ENCODE results near the gene AGPAT2.

Gene AGPAT2

GRCh38 chr9:136688274-136689107, 1.2 kb upstream of the AGPAT2 start:
- Mint-ChIP-seq H3K9me3 (no peaks in the 10 kb centered on the region), H3K27me3 (no peaks in the 10 kb centered on the region), H3K4me1 (peaks cover 28% of the 10 kb centered on the region), H3K4me3 (peak overlapping the region; percentile 35 to 54), H3K27ac (no peak overlapping the region)
- ATAC-seq = no peak
- no peak for DNase-seq

GRCh38 chr9:136687721-136688223, 515 bp upstream of the AGPAT2 start:
- no peak for DNase-seq
- Mint-ChIP-seq H3K9me3 (no peaks in the 10 kb centered on the region), H3K27ac (no peak overlapping the region), H3K4me1 (peaks cover 24% of the 10 kb centered on the region), H3K27me3 (no peaks in the 10 kb centered on the region), H3K4me3 (peak overlapping the region; percentile 35 to 54)
- ATAC-seq = no peak

GRCh38 chr9:136686534-136686793, 793 bp downstream of the AGPAT2 start:
- peaks cover 24% of the 10 kb centered on the region for H3K4me1 Mint-ChIP-seq
- no peaks in the 10 kb centered on the region for H3K9me3 Mint-ChIP-seq
- ATAC-seq (no peak), DNase-seq (no peak)
- H3K27ac Mint-ChIP-seq = no peak overlapping the region
- H3K4me3 Mint-ChIP-seq = peak overlapping the region; percentile 76 to 84
- H3K27me3 Mint-ChIP-seq = no peaks in the 10 kb centered on the region

GRCh38 chr9:136685790-136686533, 1.3 kb downstream of the AGPAT2 start:
- Mint-ChIP-seq H3K9me3 (no peaks in the 10 kb centered on the region), H3K4me1 (peaks cover 24% of the 10 kb centered on the region), H3K4me3 (peak overlapping the region; percentile 76 to 84), H3K27ac (peak overlapping the region in 1 of 2 donors; percentile 26), H3K27me3 (no peaks in the 10 kb centered on the region)
- no peak for DNase-seq
- no peak for ATAC-seq

- ATAC-seq (no peak), DNase-seq (no peak)
- Mint-ChIP-seq H3K9me3 (no peaks in the 10 kb centered on the region), H3K4me1 (peaks cover 24% of the 10 kb centered on the region), H3K27me3 (no peaks in the 10 kb centered on the region), H3K27ac (no peak overlapping the region), H3K4me3 (no peak overlapping the region)
These were observed 2.0 kb downstream of the AGPAT2 start for GRCh38 chr9:136685216-136685615.

GRCh38 chr9:136684799-136685198, 2.5 kb downstream of the AGPAT2 start:
- no peaks in the 10 kb centered on the region for H3K27me3 Mint-ChIP-seq
- H3K4me1 Mint-ChIP-seq = peaks cover 24% of the 10 kb centered on the region
- no peak overlapping the region for H3K27ac Mint-ChIP-seq
- no peak for ATAC-seq
- H3K4me3 Mint-ChIP-seq = no peak overlapping the region
- H3K9me3 Mint-ChIP-seq = no peaks in the 10 kb centered on the region
- DNase-seq = no peak

- Mint-ChIP-seq H3K27ac (no peak overlapping the region), H3K27me3 (no peaks in the 10 kb centered on the region), H3K9me3 (no peaks in the 10 kb centered on the region), H3K4me1 (peaks cover 24% of the 10 kb centered on the region), H3K4me3 (no peak overlapping the region)
- DNase-seq (no peak), ATAC-seq (no peak)
These were observed 2.9 kb downstream of the AGPAT2 start for GRCh38 chr9:136684339-136684738.

GRCh38 chr9:136683755-136684154, 3.5 kb downstream of the AGPAT2 start:
- no peak for DNase-seq
- ATAC-seq = no peak
- Mint-ChIP-seq H3K27ac (no peak overlapping the region), H3K27me3 (no peaks in the 10 kb centered on the region), H3K4me1 (peaks cover 21% of the 10 kb centered on the region), H3K9me3 (no peaks in the 10 kb centered on the region), H3K4me3 (no peak overlapping the region)

GRCh38 chr9:136683173-136683745, 4.0 kb downstream of the AGPAT2 start:
- ATAC-seq = no peak
- Mint-ChIP-seq H3K4me3 (no peak overlapping the region), H3K27me3 (no peaks in the 10 kb centered on the region)

GRCh38 chr9:136682710-136683109, 4.5 kb downstream of the AGPAT2 start:
- DNase-seq (no peak), ATAC-seq (no peak)
- Mint-ChIP-seq H3K4me1 (peaks cover 12% of the 10 kb centered on the region), H3K4me3 (no peak overlapping the region), H3K27ac (no peak overlapping the region), H3K9me3 (no peaks in the 10 kb centered on the region), H3K27me3 (no peaks in the 10 kb centered on the region)

More at GRCh38 chr9:136683173-136683745, 4.0 kb downstream of the AGPAT2 start:
- Mint-ChIP-seq H3K9me3 (no peaks in the 10 kb centered on the region), H3K4me1 (peaks cover 16% of the 10 kb centered on the region), H3K27ac (no peak overlapping the region)
- no peak for DNase-seq

- H3K9me3 Mint-ChIP-seq = no peaks in the 10 kb centered on the region
- no peaks in the 10 kb centered on the region for H3K27me3 Mint-ChIP-seq
- H3K4me1 Mint-ChIP-seq = peaks cover 12% of the 10 kb centered on the region
- DNase-seq (no peak), ATAC-seq (no peak)
- no peak overlapping the region for H3K27ac Mint-ChIP-seq
- H3K4me3 Mint-ChIP-seq = no peak overlapping the region
These were observed 5.1 kb downstream of the AGPAT2 start for GRCh38 chr9:136681945-136682699.

GRCh38 chr9:136681029-136681428, 6.2 kb downstream of the AGPAT2 start:
- Mint-ChIP-seq H3K27ac (peak overlapping the region in 1 of 2 donors; percentile 65), H3K4me1 (peaks cover 7% of the 10 kb centered on the region), H3K9me3 (no peaks in the 10 kb centered on the region), H3K27me3 (no peaks in the 10 kb centered on the region), H3K4me3 (no peak overlapping the region)
- DNase-seq (no peak), ATAC-seq (no peak)

- H3K27me3 Mint-ChIP-seq = no peaks in the 10 kb centered on the region
- no peak overlapping the region for H3K4me3 Mint-ChIP-seq
- H3K27ac Mint-ChIP-seq = no peak overlapping the region
- DNase-seq (no peak), ATAC-seq (no peak)
- no peaks in the 10 kb centered on the region for H3K9me3 Mint-ChIP-seq
- H3K4me1 Mint-ChIP-seq = no peaks in the 10 kb centered on the region
These were observed 7.8 kb downstream of the AGPAT2 start for GRCh38 chr9:136679431-136679941.

- Mint-ChIP-seq H3K4me1 (no peaks in the 10 kb centered on the region), H3K27me3 (no peaks in the 10 kb centered on the region), H3K4me3 (no peak overlapping the region), H3K27ac (no peak overlapping the region), H3K9me3 (no peaks in the 10 kb centered on the region)
- no peak for DNase-seq
- ATAC-seq = no peak
These were observed 8.6 kb downstream of the AGPAT2 start for GRCh38 chr9:136678624-136679023.

- H3K9me3 Mint-ChIP-seq = no peaks in the 10 kb centered on the region
- H3K27me3 Mint-ChIP-seq = no peaks in the 10 kb centered on the region
- ATAC-seq = no peak
- no peak overlapping the region for H3K4me3 Mint-ChIP-seq
- DNase-seq = no peak
- H3K27ac Mint-ChIP-seq = no peak overlapping the region
- H3K4me1 Mint-ChIP-seq = no peaks in the 10 kb centered on the region
These were observed 9.2 kb downstream of the AGPAT2 start for GRCh38 chr9:136678034-136678433.
